CD14-positive monocyte (primary cell): ENCODE measurements around the gene UTP3. TPM values are rescaled to one million over a fixed set of nuclear protein-coding genes. Genes with fewer than 3 reads are reported as not detected.
A peak's percentile ranks its signal among the peaks of the same experiment; 100 is the strongest.

ENCODE experiments used
- DNase-seq, 3 donors: peaks; one replicate each; pipeline ENCODE4 v3.0.0-alpha.2; 2011 to 2022
- H2AFZ ChIP-seq: 2 replicates; pipeline ENCODE4 v1.6.0; 2012; ENCODE audit warnings: mild to moderate bottlenecking, low read depth, low read length, inconsistent platforms; ENCODE audit not compliant: insufficient read depth, poor library complexity, severe bottlenecking
- H3K27ac ChIP-seq, 2 donors: 1 replicate in 1 of 2; 2 replicates in 1 of 2; pipeline ENCODE4 v1.5.1; 2012 to 2013; ENCODE audit warnings: low read length in 2 of 2, control low read depth in 1 of 2, inconsistent platforms in 1 of 2, low read depth in 1 of 2, mild to moderate bottlenecking in 1 of 2
- H3K27me3 ChIP-seq, 2 donors: one replicate each; pipeline versions ENCODE4 v1.6.0 to v1.6.1; 2011 to 2013; ENCODE audit warnings: low read length in 2 of 2; ENCODE audit not compliant: control insufficient read depth in 2 of 2, insufficient read depth in 2 of 2
- H3K36me3 ChIP-seq, 2 donors: replicated peaks in 1 of 2; 1 replicate in 1 of 2; 2 replicates in 1 of 2; pipeline versions ENCODE4 v1.5.1 to v1.6.1; 2012 to 2013; ENCODE audit warnings: low read length in 2 of 2, control low read depth in 1 of 2, inconsistent platforms in 1 of 2, mild to moderate bottlenecking in 1 of 2; ENCODE audit not compliant: insufficient read depth in 2 of 2, control insufficient read depth in 1 of 2
- H3K4me1 ChIP-seq, 2 donors: 1 replicate in 1 of 2; 2 replicates in 1 of 2; pipeline versions ENCODE4 v1.5.1 to v1.6.1; 2012 to 2013; ENCODE audit warnings: low read length in 2 of 2, control low read depth in 1 of 2, inconsistent platforms in 1 of 2, mild to moderate bottlenecking in 1 of 2, moderate library complexity in 1 of 2; ENCODE audit not compliant: insufficient read depth in 2 of 2, control insufficient read depth in 1 of 2
- H3K4me2 ChIP-seq: replicated peaks from 2 replicates; pipeline ENCODE3; 2012; ENCODE audit warnings: low read length, moderate library complexity, mild to moderate bottlenecking; ENCODE audit not compliant: poor library complexity, severe bottlenecking; ENCODE audit errors: extremely low read depth
- H3K4me3 ChIP-seq, 3 experiments: fragments of 200-600 bp in 1 of 3; sonication (generic) in 1 of 3; replicated peaks in 1 of 3; 1 replicate in 2 of 3; 2 replicates in 1 of 3; pipeline ENCODE4 v1.5.1; 2011 to 2013; ENCODE audit warnings: low read length in 3 of 3, mild to moderate bottlenecking in 3 of 3, control low read depth in 2 of 3, low read depth in 2 of 3, inconsistent platforms in 1 of 3, moderate library complexity in 1 of 3
- H3K79me2 ChIP-seq: 2 replicates; pipeline ENCODE4 v1.6.0; 2012; ENCODE audit warnings: mild to moderate bottlenecking, control low read depth, inconsistent platforms, low read length, moderate library complexity; ENCODE audit not compliant: insufficient read depth
- H3K9ac ChIP-seq: 2 replicates; pipeline ENCODE4 v1.6.0; 2017; ENCODE audit warnings: low read length, mild to moderate bottlenecking; ENCODE audit not compliant: insufficient read depth, poor library complexity, severe bottlenecking
- H3K9me3 ChIP-seq, 2 donors: replicated peaks in 1 of 2; 1 replicate in 1 of 2; 2 replicates in 1 of 2; pipeline versions ENCODE4 v1.5.1 to v1.6.1; 2012 to 2013; ENCODE audit warnings: low read length in 2 of 2, control low read depth in 1 of 2; ENCODE audit not compliant: control insufficient read depth in 1 of 2, insufficient read depth in 1 of 2
- H4K20me1 ChIP-seq: 2 replicates; pipeline ENCODE4 v1.6.0; 2012; ENCODE audit warnings: mild to moderate bottlenecking, low read length, control low read depth, moderate library complexity; ENCODE audit not compliant: insufficient read depth
- H3K27ac Mint-ChIP-seq, 7 donors: one replicate each; pipeline ENCODE4 v1.8.0; 2020; ENCODE audit warnings: mild to moderate bottlenecking in 7 of 7, mixed read lengths in 7 of 7, moderate library complexity in 6 of 7, inconsistent platforms in 2 of 7
- H3K27me3 Mint-ChIP-seq, 3 donors: one replicate each; pipeline ENCODE4 v1.8.0; 2021 to 2022; ENCODE audit warnings: low read depth in 3 of 3, mild to moderate bottlenecking in 3 of 3, mixed read lengths in 3 of 3, moderate library complexity in 3 of 3, inconsistent platforms in 1 of 3
- H3K36me3 Mint-ChIP-seq, 2 donors: one replicate each; pipeline ENCODE4 v1.8.0; 2020; ENCODE audit warnings: mixed read lengths in 2 of 2, inconsistent platforms in 1 of 2, mild to moderate bottlenecking in 1 of 2
- H3K4me1 Mint-ChIP-seq: one replicate; pipeline ENCODE4 v1.8.0; 2020; ENCODE audit warnings: mild to moderate bottlenecking, mixed read lengths
- H3K4me3 Mint-ChIP-seq, 2 donors: one replicate each; pipeline ENCODE4 v1.8.0; 2020; ENCODE audit warnings: mild to moderate bottlenecking in 2 of 2, mixed read lengths in 2 of 2, moderate library complexity in 1 of 2
- H3K9me3 Mint-ChIP-seq, 7 donors: one replicate each; pipeline ENCODE4 v1.8.0; 2020 to 2022; ENCODE audit warnings: mixed read lengths in 7 of 7, mild to moderate bottlenecking in 6 of 7, moderate library complexity in 6 of 7, inconsistent platforms in 2 of 7
- CTCF ChIP-seq: fragments of 200-600 bp; IDR thresholded peaks from one replicate; pipeline ENCODE4 v1.8.0; 2022; ENCODE audit warnings: antibody characterized with exemption, mild to moderate bottlenecking
- WGBS: methylation state at CpG from one replicate; pipeline ENCODE4 v1.1.5; 2013; ENCODE audit warnings: missing lambda C conversion rate; ENCODE audit not compliant: insufficient coverage; 5-methylcytosine and 5-hydroxymethylcytosine counted together
- intact Hi-C, 2 donors: fragments of 100-400 bp; cut with micrococcal nuclease; formaldehyde crosslinking; loops; one replicate each; pipeline versions ENCODE4 v1.15.0 to v1.15.1; 2023
- polyA plus RNA-seq, 3 donors: library from polyadenylated mRNA; depleted of rRNA in 1 of 3; unstranded in 2 of 3; stranded (reverse) in 1 of 3; fragments of 300-500 nt in 2 of 3; fragments of >200 nt in 1 of 3; fragmentation: Illumina TruSeq in 2 of 3; gene quantifications; 1 replicate in 2 of 3; 2 replicates in 1 of 3; pipeline ENCODE4 v1.2.3, GENCODE V29; 2012 to 2021

The UTP3 gene
- polyA plus RNA-seq, 3 donors, result 3.0 to 10.8 (median 5.0) TPM

GRCh38 chr4:70687392-70687791 lies 940 bp upstream of the UTP3 start:
- H3K4me1 ChIP-seq, result peaks cover 37 to 50% of the 10 kb centered on the region in 2 donors
- H3K36me3 Mint-ChIP-seq, result peaks cover 2 to 11% of the 10 kb centered on the region in 2 donors
- H3K4me1 Mint-ChIP-seq, result peaks cover 38% of the 10 kb centered on the region
- 0% methylated on average over 1 of the region's 13 CpGs for WGBS
- peak overlapping the region; percentile 99 for H2AFZ ChIP-seq
- H3K9me3 Mint-ChIP-seq, result peaks cover 0 to under 1% (median 0%) of the 10 kb centered on the region in 7 donors
- no peaks in the 10 kb centered on the region for H3K27me3 ChIP-seq
- H3K79me2 ChIP-seq, result peaks cover 37% of the 10 kb centered on the region
- no peaks in the 10 kb centered on the region for H3K36me3 ChIP-seq
- peak overlapping the region; percentile 83 for H3K4me2 ChIP-seq
- intact Hi-C loops, result loop anchor here in 1 of 2 donors (10.0 kb wide), 1 partner anchor 157 kb away; no protein-coding TSS in a partner anchor
- peak overlapping the region; percentile 93 to 95 for H3K27ac ChIP-seq
- H3K27me3 Mint-ChIP-seq, result peaks cover 0 to 3% (median 2%) of the 10 kb centered on the region in 3 donors
- H3K27ac Mint-ChIP-seq, result peak overlapping the region; percentile 89 to 99 (median 98)
- peak overlapping the region; percentile 85 for H3K9ac ChIP-seq
- peaks cover 11% of the 10 kb centered on the region for H4K20me1 ChIP-seq
- DNase-seq, result peak in 1 of 3 donors; percentile 14
- H3K4me3 ChIP-seq, result peak overlapping the region; percentile 68 to 95 (median 93)
- no peak for TF ChIP-seq CTCF
- peak overlapping the region; percentile 95 to 98 for H3K4me3 Mint-ChIP-seq
- H3K9me3 ChIP-seq, result no peaks in the 10 kb centered on the region

GRCh38 chr4:70688795-70689231 lies 481 bp downstream of the UTP3 start:
- peaks cover 38% of the 10 kb centered on the region for H3K4me1 Mint-ChIP-seq
- Histone ChIP-seq H3K4me1 (peaks cover 42 to 54% of the 10 kb centered on the region in 2 donors), H3K9ac (peak overlapping the region; percentile 85), H2AFZ (peak overlapping the region; percentile 99), H3K79me2 (peaks cover 51% of the 10 kb centered on the region), H3K27me3 (no peaks in the 10 kb centered on the region), H3K4me3 (peak overlapping the region; percentile 68 to 95 (median 93)), H3K4me2 (peak overlapping the region; percentile 83), H4K20me1 (peaks cover 11% of the 10 kb centered on the region), H3K36me3 (no peaks in the 10 kb centered on the region), H3K9me3 (no peaks in the 10 kb centered on the region), H3K27ac (peak overlapping the region; percentile 93 to 95)
- no peak for TF ChIP-seq CTCF
- DNase-seq, result no peak
- peaks cover 2 to 17% of the 10 kb centered on the region in 2 donors for H3K36me3 Mint-ChIP-seq
- H3K27me3 Mint-ChIP-seq, result peaks cover 0 to 3% (median 2%) of the 10 kb centered on the region in 3 donors
- no peaks in the 10 kb centered on the region for H3K9me3 Mint-ChIP-seq
- 5% methylated on average over 18 of the region's 19 CpGs for WGBS
- H3K27ac Mint-ChIP-seq, result peak overlapping the region; percentile 89 to 99 (median 98)
- H3K4me3 Mint-ChIP-seq, result peak overlapping the region; percentile 95 to 98
- intact Hi-C loops, result loop anchor here (2.0 to 10.0 kb wide), 3 partner anchors 16 to 156 kb away; partner anchors contain the start of gene GRSF1 (in 1 of the 2)
